GM12878 (cell line): ENCODE data around the gene PLCB2. TPM values are rescaled to one million over a fixed set of nuclear protein-coding genes. Genes with fewer than 3 reads are reported as not detected.

Experiments used
- ATAC-seq: fragments of 200-7000 bp; cut with Tn5 transposase; 3 replicates; pipeline ENCODE4 v1.9.1; 2020; ENCODE audit warnings: mild to moderate bottlenecking, moderate library complexity
- BruUV-seq: library from RNA; stranded (reverse); fragments of 400-500 nt; replicated peaks from 2 replicates; lab custom pipeline; 2021; lab: Mats Ljungman, UMichigan
- CTCF ChIA-PET: fragments of 300-600 bp; sonication (Branson Sonifier 250); formaldehyde crosslinking; extraction: SDS; loops from one replicate; lab custom pipeline; 2021; ENCODE audit warnings: inconsistent platforms; lab: Yijun Ruan, JAX
- POLR2A ChIA-PET: fragments of 350-600 bp; formaldehyde crosslinking; extraction: SDS; loops from one replicate; lab custom pipeline; 2021; ENCODE audit warnings: inconsistent platforms; lab: Charles Lee
- RAD21 ChIA-PET: fragments of 300-600 bp; sonication (Branson Sonifier 250); formaldehyde crosslinking; loops from one replicate; lab custom pipeline; 2023; ENCODE audit warnings: antibody characterized with exemption; ENCODE audit not compliant: unreplicated experiment; lab: Charles Lee
- SMC1A ChIA-PET: fragments of 300-600 bp; sonication (Branson Sonifier 250); formaldehyde crosslinking; loops from one replicate; lab custom pipeline; 2023; ENCODE audit not compliant: unreplicated experiment, uncharacterized antibody; lab: Charles Lee
- DNase-seq: peaks from one replicate; pipeline ENCODE4 v3.0.0-alpha.2; 2011; ENCODE audit warnings: low read depth, low spot score
- FAIRE-seq: peaks from 3 replicates; lab custom pipeline; 2011; peaks lifted over from hg19 to GRCh38; lab: Jason Lieb, UNC
- H2AFZ ChIP-seq: 2 replicates; pipeline ENCODE4 v1.6.0; 2011; ENCODE audit warnings: low read depth, low read length, control low read depth; ENCODE audit not compliant: control insufficient read depth
- H3K27ac ChIP-seq: 2 replicates; pipeline ENCODE4 v1.5.1; 2011; ENCODE audit warnings: control low read depth; ENCODE audit not compliant: control insufficient read depth, insufficient read depth
- H3K27me3 ChIP-seq, 2 experiments: replicated peaks in 1 of 2; 2 replicates each; pipeline versions ENCODE4 v1.6.0 to v1.6.1; 2011; ENCODE audit warnings: low read length in 1 of 2; ENCODE audit not compliant: control insufficient read depth in 2 of 2, insufficient read depth in 2 of 2
- H3K36me3 ChIP-seq, 2 experiments: 2 replicates each; pipeline ENCODE4 v1.5.1; 2011; ENCODE audit warnings: low read length in 1 of 2; ENCODE audit not compliant: control insufficient read depth in 2 of 2, insufficient read depth in 2 of 2
- H3K4me1 ChIP-seq: 2 replicates; pipeline ENCODE4 v1.6.1; 2011; ENCODE audit warnings: mild to moderate bottlenecking, low read length, moderate library complexity, mixed read lengths; ENCODE audit not compliant: control insufficient read depth, insufficient read depth
- H3K4me2 ChIP-seq: 2 replicates; pipeline ENCODE4 v1.6.0; 2011; ENCODE audit warnings: control low read depth; ENCODE audit not compliant: control insufficient read depth, insufficient read depth
- H3K4me3 ChIP-seq: fragments of 200-600 bp; sonication (generic); 2 replicates; pipeline ENCODE4 v1.5.1; 2016
- H3K79me2 ChIP-seq: 2 replicates; pipeline ENCODE4 v1.6.0; 2011; ENCODE audit warnings: low read length; ENCODE audit not compliant: control insufficient read depth, insufficient read depth
- H3K9ac ChIP-seq: 2 replicates; pipeline ENCODE4 v1.8.0; 2011; ENCODE audit warnings: low read length, control low read depth, mixed read lengths; ENCODE audit not compliant: control insufficient read depth, insufficient read depth
- H3K9me3 ChIP-seq: replicated peaks from 3 replicates; pipeline ENCODE4 v1.5.1; 2011; ENCODE audit warnings: mild to moderate bottlenecking, low read length; ENCODE audit not compliant: control insufficient read depth, insufficient read depth
- H4K20me1 ChIP-seq: 2 replicates; pipeline ENCODE4 v1.6.0; 2011; ENCODE audit not compliant: control insufficient read depth, insufficient read depth
- CBFB ChIP-seq: IDR thresholded peaks from 2 replicates; pipeline ENCODE4 v1.6.1; 2016; ENCODE audit warnings: antibody characterized with exemption, low read depth
- CHD4 ChIP-seq: fragments of 200-600 bp; sonication (generic); IDR thresholded peaks from 2 replicates; pipeline ENCODE4 v1.6.1; 2016; ENCODE audit warnings: mild to moderate bottlenecking
- POU2F2 ChIP-seq: IDR thresholded peaks from 3 replicates; pipeline ENCODE4 v1.6.1; 2011; ENCODE audit warnings: low read depth, mild to moderate bottlenecking, low read length, borderline replicate concordance
- RAD21 ChIP-seq: IDR thresholded peaks from 2 replicates; pipeline ENCODE4 v1.6.1; 2011; ENCODE audit warnings: mild to moderate bottlenecking, low read depth, low read length, moderate library complexity; ENCODE audit not compliant: insufficient read depth
- RCOR1 ChIP-seq: conservative IDR thresholded peaks from 2 replicates; pipeline ENCODE4 v1.6.1; 2012; ENCODE audit warnings: low read depth, low read length, improper control_type of control experiment
- RUNX3 ChIP-seq: IDR thresholded peaks from 2 replicates; pipeline ENCODE4 v1.6.1; 2012; ENCODE audit warnings: low read length, inconsistent platforms
- WGBS: methylation state at CpG from one replicate; pipeline ENCODE4 v1.1.6; 2016; ENCODE audit warnings: low lambda C conversion rate; ENCODE audit not compliant: insufficient replicate concordance, insufficient coverage; ENCODE audit errors: missing lambda C conversion rate; 5-methylcytosine and 5-hydroxymethylcytosine counted together
- in situ Hi-C: fragments of 300-500 bp; cut with MboI; formaldehyde crosslinking; loops from 9 replicates; pipeline ENCODE4 v1.14.3; 2018; ENCODE audit warnings: mixed read lengths
- intact Hi-C: fragments of 100-400 bp; cut with micrococcal nuclease; formaldehyde crosslinking; loops from one replicate; pipeline ENCODE4 v1.14.2; 2022; ENCODE audit not compliant: unreplicated experiment
- polyA plus RNA-seq, 11 experiments: library from polyadenylated mRNA; depleted of rRNA in 4 of 11; unstranded in 6 of 11; stranded (reverse) in 5 of 11; fragments of >200 nt; fragmentation: Nextera tagmentation in 4 of 11; fragmentation: Illumina TruSeq in 1 of 11; extraction: Ambion mirVana in 4 of 11; extraction: Trizol in 1 of 11; gene quantifications; 1 replicate in 1 of 11; 2 replicates in 10 of 11; pipeline versions ENCODE4 v1.2.1 to v1.2.3, GENCODE V29; 2011 to 2016; ENCODE audit warnings: inconsistent platforms in 2 of 11, missing spikeins in 2 of 11, low read depth in 1 of 11
- total RNA-seq, 4 experiments: library from RNA; depleted of rRNA in 3 of 4; stranded (reverse); fragments of >200 nt in 3 of 4; fragmentation: Illumina TruSeq in 1 of 4; extraction: Trizol in 1 of 4; gene quantifications; 2 replicates each; pipeline versions ENCODE4 v1.2.1 to v1.2.3, GENCODE V29; 2013 to 2021
- TF ChIP-seq, protein P1 (sequence below): IDR thresholded peaks from 2 replicates; pipeline ENCODE4 v1.6.1; 2012; ENCODE audit warnings: low read depth, low read length, improper control_type of control experiment
- TF ChIP-seq, protein P2 (sequence below): fragments of 450-650 bp; IDR thresholded peaks from 2 replicates; pipeline ENCODE4 v1.6.1; 2016; ENCODE audit warnings: mild to moderate bottlenecking
- TF ChIP-seq, protein P3 (sequence below): fragments of 450-650 bp; IDR thresholded peaks from 2 replicates; pipeline ENCODE4 v1.6.1; 2018; ENCODE audit warnings: mild to moderate bottlenecking, low read depth, moderate library complexity; ENCODE audit not compliant: partially characterized antibody
- TF ChIP-seq, protein P4 (sequence below): IDR thresholded peaks from 2 replicates; pipeline ENCODE4 v1.6.1; 2012; ENCODE audit warnings: mild to moderate bottlenecking, low read depth, low read length

PLCB2 gene
- total and polyA plus RNA-seq, 10 of the 15 experiments (the other 5 are each of a cell fraction or from before 2014, with no cell fraction given): 1.2 to 39.4 (median 10.7) TPM

DNA sequence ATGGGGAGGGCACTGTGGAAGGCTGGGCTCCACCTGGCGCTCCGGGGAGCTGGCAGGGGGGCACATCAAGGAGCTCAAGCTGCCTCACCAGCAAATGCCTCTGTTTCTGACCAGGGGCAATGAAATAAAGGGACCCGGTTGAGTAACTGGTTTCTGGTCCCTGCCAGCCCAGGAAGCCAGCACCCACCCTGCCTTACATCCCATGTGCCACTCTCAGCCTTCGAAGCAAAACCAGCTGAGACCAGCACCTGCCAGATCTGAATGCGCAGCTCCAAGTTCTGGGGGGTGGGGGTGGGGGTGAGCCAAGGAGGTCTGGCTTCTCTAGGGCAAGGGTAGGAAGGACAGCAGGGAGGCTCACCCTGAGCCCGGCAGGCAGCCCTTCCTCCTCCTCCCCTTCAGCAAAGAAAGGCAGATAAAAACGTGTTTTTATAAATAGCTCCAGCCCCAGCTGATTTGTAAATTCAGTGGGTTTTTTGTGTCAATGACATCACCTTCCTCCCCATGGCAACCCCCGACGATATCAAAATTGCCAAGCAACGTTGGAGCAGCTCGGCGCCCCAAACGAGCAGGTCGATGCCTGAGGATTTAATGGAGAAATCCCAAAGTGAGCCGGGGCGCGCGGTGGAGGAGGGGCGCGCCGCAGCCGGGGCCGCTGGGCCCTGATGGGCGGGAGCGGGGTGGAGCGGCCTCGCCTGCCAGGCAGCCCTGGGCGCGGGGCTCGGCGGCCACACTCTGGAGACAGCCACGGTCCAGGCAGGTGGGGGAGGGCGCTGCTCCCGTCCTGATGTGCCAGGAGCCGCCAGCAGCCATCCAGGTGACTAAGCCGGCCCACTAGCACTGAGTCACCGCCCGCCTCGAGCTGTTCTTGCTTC is 69.0 kb downstream of the PLCB2 start, which contains the start of gene PAK6:
TSS of gene PAK6 (plus strand) at position 532 of the 872 bp plus-strand sequence. CDS start 25,723 bp downstream, outside the sequence.
- no peaks in the 10 kb centered on the region for H3K79me2 ChIP-seq
- CTCF ChIA-PET: interaction anchor here (0.8 to 2.2 kb wide), 9 partner anchors 9 to 193 kb away, joined by 3 to 15 read pairs (median 4); no protein-coding TSS in a partner anchor
- POLR2A ChIA-PET: interaction anchor here (0.6 to 1.3 kb wide), 2 partner anchors 193 to 780 kb away, joined by 3 to 6 read pairs; no protein-coding TSS in a partner anchor
- no peaks in the 10 kb centered on the region; a peak in 1 of 4 replicates for H3K27me3 ChIP-seq
- DNase-seq: no peak
- peak within 1 kb of the TSS; percentile 24; the same call in 1 of the 2 replicates for H2AFZ ChIP-seq
- peaks cover 10% of the 10 kb centered on the region for H3K4me1 ChIP-seq
- H3K4me2 ChIP-seq: peak within 1 kb of the TSS; percentile 73
- FAIRE-seq: no peak
- RAD21 ChIA-PET: interaction anchor here (0.6 to 1.7 kb wide), 5 partner anchors 21 to 559 kb away, joined by 3 to 6 read pairs (median 4); no protein-coding TSS in a partner anchor
- no peaks in the 10 kb centered on the region for H4K20me1 ChIP-seq
- SMC1A ChIA-PET: interaction anchor here (0.6 to 1.5 kb wide), 4 partner anchors 28 to 193 kb away, joined by 3 to 7 read pairs (median 4); no protein-coding TSS in a partner anchor
- H3K9me3 ChIP-seq: no peaks in the 10 kb centered on the region
- 3% methylated on average over 38 of the region's 39 CpGs for WGBS
- H3K27ac ChIP-seq: no peak within 1 kb of the TSS
- BruUV-seq: no TSS peak
- intact Hi-C loops: no loop called here
- no peak within 1 kb of the TSS for H3K9ac ChIP-seq
- peaks cover 0 to 1% of the 10 kb centered on the region in 2 experiments; a peak in 1 of 4 replicates for H3K36me3 ChIP-seq
- in situ Hi-C loops: no loop called here
- peak within 1 kb of the TSS; percentile 55 for H3K4me3 ChIP-seq
- peak; percentile 61 for ATAC-seq
- TF ChIP-seq, protein P1, sequence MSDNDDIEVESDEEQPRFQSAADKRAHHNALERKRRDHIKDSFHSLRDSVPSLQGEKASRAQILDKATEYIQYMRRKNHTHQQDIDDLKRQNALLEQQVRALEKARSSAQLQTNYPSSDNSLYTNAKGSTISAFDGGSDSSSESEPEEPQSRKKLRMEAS: no peak
- TF ChIP-seq RAD21 (no peak), CHD4 (no peak), RCOR1 (no peak), CBFB (no peak), RUNX3 (peak; percentile 33; the same call in 1 of the 2 replicates), POU2F2 (peak; percentile 31; the same call in 1 of the 3 replicates)
- TF ChIP-seq, protein P2, sequence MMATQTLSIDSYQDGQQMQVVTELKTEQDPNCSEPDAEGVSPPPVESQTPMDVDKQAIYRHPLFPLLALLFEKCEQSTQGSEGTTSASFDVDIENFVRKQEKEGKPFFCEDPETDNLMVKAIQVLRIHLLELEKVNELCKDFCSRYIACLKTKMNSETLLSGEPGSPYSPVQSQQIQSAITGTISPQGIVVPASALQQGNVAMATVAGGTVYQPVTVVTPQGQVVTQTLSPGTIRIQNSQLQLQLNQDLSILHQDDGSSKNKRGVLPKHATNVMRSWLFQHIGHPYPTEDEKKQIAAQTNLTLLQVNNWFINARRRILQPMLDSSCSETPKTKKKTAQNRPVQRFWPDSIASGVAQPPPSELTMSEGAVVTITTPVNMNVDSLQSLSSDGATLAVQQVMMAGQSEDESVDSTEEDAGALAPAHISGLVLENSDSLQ: no peak
- TF ChIP-seq, protein P3, sequence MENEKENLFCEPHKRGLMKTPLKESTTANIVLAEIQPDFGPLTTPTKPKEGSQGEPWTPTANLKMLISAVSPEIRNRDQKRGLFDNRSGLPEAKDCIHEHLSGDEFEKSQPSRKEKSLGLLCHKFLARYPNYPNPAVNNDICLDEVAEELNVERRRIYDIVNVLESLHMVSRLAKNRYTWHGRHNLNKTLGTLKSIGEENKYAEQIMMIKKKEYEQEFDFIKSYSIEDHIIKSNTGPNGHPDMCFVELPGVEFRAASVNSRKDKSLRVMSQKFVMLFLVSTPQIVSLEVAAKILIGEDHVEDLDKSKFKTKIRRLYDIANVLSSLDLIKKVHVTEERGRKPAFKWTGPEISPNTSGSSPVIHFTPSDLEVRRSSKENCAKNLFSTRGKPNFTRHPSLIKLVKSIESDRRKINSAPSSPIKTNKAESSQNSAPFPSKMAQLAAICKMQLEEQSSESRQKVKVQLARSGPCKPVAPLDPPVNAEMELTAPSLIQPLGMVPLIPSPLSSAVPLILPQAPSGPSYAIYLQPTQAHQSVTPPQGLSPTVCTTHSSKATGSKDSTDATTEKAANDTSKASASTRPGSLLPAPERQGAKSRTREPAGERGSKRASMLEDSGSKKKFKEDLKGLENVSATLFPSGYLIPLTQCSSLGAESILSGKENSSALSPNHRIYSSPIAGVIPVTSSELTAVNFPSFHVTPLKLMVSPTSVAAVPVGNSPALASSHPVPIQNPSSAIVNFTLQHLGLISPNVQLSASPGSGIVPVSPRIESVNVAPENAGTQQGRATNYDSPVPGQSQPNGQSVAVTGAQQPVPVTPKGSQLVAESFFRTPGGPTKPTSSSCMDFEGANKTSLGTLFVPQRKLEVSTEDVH: no peak
- TF ChIP-seq, protein P4, sequence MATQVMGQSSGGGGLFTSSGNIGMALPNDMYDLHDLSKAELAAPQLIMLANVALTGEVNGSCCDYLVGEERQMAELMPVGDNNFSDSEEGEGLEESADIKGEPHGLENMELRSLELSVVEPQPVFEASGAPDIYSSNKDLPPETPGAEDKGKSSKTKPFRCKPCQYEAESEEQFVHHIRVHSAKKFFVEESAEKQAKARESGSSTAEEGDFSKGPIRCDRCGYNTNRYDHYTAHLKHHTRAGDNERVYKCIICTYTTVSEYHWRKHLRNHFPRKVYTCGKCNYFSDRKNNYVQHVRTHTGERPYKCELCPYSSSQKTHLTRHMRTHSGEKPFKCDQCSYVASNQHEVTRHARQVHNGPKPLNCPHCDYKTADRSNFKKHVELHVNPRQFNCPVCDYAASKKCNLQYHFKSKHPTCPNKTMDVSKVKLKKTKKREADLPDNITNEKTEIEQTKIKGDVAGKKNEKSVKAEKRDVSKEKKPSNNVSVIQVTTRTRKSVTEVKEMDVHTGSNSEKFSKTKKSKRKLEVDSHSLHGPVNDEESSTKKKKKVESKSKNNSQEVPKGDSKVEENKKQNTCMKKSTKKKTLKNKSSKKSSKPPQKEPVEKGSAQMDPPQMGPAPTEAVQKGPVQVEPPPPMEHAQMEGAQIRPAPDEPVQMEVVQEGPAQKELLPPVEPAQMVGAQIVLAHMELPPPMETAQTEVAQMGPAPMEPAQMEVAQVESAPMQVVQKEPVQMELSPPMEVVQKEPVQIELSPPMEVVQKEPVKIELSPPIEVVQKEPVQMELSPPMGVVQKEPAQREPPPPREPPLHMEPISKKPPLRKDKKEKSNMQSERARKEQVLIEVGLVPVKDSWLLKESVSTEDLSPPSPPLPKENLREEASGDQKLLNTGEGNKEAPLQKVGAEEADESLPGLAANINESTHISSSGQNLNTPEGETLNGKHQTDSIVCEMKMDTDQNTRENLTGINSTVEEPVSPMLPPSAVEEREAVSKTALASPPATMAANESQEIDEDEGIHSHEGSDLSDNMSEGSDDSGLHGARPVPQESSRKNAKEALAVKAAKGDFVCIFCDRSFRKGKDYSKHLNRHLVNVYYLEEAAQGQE: no peak
